ENCODE data around the gene KANSL1.

The KANSL1 gene

GRCh38 chr17:46139432-46140210, 53.6 kb downstream of the KANSL1 start:
- DNase-seq (ENCODE audit: low spot score) = no peak
- no peak for TF ChIP-seq CTCF (IDR thresholded peaks at IDR 0.05; ENCODE audit: extremely low read depth, missing control alignments)

GRCh38 chr17:46138473-46138872, 54.8 kb downstream of the KANSL1 start:
- DNase-seq (ENCODE audit: low spot score) = no peak
- no peak for TF ChIP-seq CTCF (IDR thresholded peaks at IDR 0.05; ENCODE audit: extremely low read depth, missing control alignments)

GRCh38 chr17:46136820-46137219, 56.4 kb downstream of the KANSL1 start:
- no peak for TF ChIP-seq CTCF (IDR thresholded peaks at IDR 0.05; ENCODE audit: extremely low read depth, missing control alignments)
- no peak for DNase-seq (ENCODE audit: low spot score)

- DNase-seq (ENCODE audit: low spot score) = no peak
- no peak for TF ChIP-seq CTCF (IDR thresholded peaks at IDR 0.05; ENCODE audit: extremely low read depth, missing control alignments)
Measured at GRCh38 chr17:46135879-46136563, 57.2 kb downstream of the KANSL1 start.

GRCh38 chr17:46135126-46135812, 58.0 kb downstream of the KANSL1 start:
- no peak for DNase-seq (ENCODE audit: low spot score)
- no peak for TF ChIP-seq CTCF (IDR thresholded peaks at IDR 0.05; ENCODE audit: extremely low read depth, missing control alignments)

GRCh38 chr17:46129302-46129701, 63.9 kb downstream of the KANSL1 start:
- no peak for DNase-seq (ENCODE audit: low spot score)
- no peak for TF ChIP-seq CTCF (IDR thresholded peaks at IDR 0.05; ENCODE audit: extremely low read depth, missing control alignments)

- TF ChIP-seq CTCF (IDR thresholded peaks at IDR 0.05; ENCODE audit: extremely low read depth, missing control alignments) = no peak
- no peak for DNase-seq (ENCODE audit: low spot score)
Measured at GRCh38 chr17:46128453-46128852, 64.8 kb downstream of the KANSL1 start.

Measured in GM20000 (cell line).